ENCODE measurements around the gene ERFL.

Gene ERFL

GRCh38 chr19:41928221-41928683 lies at the start of gene ERFL:
Gene ERFL (minus strand): TSS chr19:41928449. CDS start chr19:41912919, 15,530 bp downstream.
- no peak for DNase-seq (ENCODE audit: low read depth)

- DNase-seq (ENCODE audit: low read depth), result no peak
These were observed 49.7 kb upstream of the ERFL start for GRCh38 chr19:41977916-41978315.

DNA sequence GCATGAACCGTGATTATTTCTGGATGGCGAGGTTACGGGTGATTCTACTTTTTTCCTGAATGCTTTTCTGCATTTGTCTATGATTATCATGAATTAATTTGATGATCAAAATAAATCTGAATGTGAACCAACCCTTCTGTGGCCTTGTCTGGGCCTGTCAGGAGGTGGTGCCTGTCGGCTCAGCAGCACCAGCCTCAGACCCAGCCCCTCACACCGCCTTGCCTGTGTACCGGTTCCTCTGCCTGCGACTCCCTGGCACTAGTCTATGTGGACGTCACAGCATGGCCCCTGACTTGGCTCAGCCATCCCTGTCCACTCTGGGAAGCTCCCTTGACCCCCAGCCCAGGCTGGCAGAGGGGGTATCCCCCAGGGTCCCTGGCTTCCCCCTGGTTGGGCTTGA lies 46.4 kb upstream of the ERFL start:
- DNase-seq (ENCODE audit: low read depth), result no peak

DNA sequence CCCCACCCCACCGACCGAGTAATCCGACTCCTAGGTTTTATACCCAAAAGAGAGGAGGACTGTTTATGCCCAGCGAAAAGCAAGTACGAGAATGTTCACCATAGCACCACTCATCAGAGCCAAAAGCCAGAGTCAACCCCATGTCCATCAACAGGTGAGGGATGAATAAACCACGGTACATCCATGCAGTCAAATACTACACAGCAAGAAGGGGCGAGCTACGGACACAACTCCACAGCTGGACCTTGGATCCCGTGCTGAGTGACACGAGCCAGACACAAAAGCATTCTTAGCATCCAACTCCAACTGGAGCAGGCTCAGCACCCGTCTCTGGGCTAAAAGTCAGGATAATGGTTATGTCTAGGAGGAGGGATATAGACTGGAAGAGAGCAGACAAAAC lies 43.1 kb upstream of the ERFL start:
- DNase-seq (ENCODE audit: low read depth), result no peak

GRCh38 chr19:41969772-41970458 lies 41.7 kb upstream of the ERFL start:
- DNase-seq (ENCODE audit: low read depth), result no peak

- no peak for DNase-seq (ENCODE audit: low read depth)
These were observed 40.7 kb upstream of the ERFL start for GRCh38 chr19:41968751-41969595.

GRCh38 chr19:41967054-41967783 lies 39.0 kb upstream of the ERFL start:
- DNase-seq (ENCODE audit: low read depth), result no peak

GRCh38 chr19:41965106-41965505 lies 36.9 kb upstream of the ERFL start:
- no peak for DNase-seq (ENCODE audit: low read depth)

DNA sequence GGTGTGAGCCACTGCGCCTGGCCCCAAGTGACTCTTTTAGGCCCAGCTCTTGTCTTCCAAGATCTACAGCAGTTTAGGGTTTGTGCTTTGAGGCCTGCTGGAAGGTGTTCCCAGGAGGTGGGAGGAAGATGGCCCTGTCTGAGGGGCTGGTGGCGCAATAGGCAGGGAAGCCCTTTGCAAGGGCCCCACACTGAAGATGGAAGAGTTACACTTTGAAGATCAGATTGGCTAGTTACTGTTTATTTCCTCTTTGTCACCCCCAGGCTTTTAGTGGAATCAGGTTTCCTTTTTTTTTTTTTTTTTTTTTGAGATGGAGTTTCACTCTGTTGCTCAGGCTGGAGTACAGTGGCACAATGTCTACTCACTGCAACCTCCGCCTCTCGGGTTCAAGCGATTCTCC lies 32.7 kb upstream of the ERFL start:
- DNase-seq (ENCODE audit: low read depth), result no peak

- peak; percentile 79 for DNase-seq (ENCODE audit: low read depth)
These were observed 31.1 kb upstream of the ERFL start, which contains the start of gene RABAC1 for GRCh38 chr19:41959056-41960053. Gene RABAC1 (minus strand): TSS chr19:41959321. CDS start chr19:41959292, 29 bp downstream.

DNA sequence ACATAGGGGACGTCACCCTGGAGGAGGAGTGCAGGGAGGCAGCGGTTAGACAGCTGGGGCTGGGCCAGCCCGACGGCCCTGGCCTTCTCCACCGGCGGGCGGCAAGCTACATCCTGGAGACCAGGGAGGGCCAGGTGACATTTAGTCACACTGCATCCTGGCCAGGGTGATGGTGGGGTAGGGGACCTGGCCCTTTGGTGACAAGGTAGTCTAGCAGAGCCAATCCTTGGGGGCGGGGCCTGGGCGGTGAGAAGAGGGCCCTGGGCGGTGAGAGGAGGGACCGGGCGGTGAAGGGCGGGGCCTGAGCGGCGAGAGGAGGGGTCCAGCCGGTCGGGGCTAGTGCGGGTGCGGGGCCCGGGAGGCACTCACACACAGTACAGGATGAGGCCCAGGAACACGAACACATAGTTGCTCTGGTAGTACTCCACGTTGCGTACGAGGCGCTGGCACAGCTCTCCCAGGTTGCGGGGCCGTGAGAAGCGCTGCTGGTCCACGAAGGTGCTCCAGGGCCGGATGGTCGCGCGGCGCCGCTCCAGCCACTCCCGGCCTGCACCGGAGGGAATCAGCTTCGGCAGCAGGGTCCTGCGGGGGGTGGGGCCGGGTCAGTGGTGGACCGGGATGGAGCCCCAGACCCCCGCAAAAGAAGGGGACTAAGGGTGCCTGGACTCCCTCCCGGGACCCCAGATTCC lies 30.3 kb upstream of the ERFL start:
- DNase-seq (ENCODE audit: low read depth), result peak; percentile 50

DNA sequence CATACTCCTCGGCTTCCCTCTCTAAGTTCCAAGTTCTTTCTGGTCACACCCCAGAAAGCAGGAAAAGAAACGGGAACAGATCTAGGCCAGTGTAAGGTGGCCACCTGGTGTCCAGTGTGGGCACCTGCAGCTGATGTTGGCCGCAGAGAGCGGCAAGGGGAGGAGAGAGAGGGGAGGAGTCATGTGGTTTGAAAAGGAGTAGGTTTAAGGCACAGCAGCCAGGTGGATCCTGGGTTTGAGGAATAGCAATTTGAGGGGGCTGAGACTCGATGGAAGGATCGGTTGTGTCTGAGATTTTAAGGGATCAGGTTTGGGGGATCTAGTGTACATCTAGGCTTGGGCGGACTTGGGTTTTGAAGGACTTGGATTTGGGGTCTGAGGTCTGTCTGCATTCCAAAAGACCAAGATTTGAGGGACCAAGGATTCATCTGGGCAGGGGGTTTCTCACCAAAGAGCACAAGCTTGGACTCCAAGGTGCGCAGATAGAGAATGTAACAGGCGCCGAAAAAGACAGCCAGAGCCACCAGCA lies 29.7 kb upstream of the ERFL start:
- peak; percentile 66 for DNase-seq (ENCODE audit: low read depth)

- no peak for DNase-seq (ENCODE audit: low read depth)
These were observed 29.1 kb upstream of the ERFL start for GRCh38 chr19:41957161-41957837.

DNA sequence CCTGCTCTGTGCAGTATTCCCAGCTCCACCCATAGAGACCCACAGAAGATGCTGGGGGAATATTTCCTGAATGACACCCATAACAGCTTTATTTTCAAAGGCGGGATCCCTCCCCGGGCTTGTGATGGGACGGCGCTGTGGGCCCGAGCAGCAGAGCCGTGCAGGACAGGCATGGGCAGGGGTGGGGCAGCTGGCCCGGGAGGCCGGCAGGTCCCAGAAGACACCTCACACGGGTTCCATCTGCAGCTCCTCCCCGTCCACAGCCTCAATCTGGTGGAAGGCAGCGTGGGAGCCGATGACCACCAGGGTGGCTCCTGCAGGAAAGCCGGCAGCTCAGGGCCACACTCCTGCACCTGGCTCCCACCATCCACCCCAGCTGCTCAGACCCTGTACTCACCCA lies 28.4 kb upstream of the ERFL start:
- no peak for DNase-seq (ENCODE audit: low read depth)

GRCh38 chr19:41955521-41955920 lies 27.3 kb upstream of the ERFL start:
- DNase-seq (ENCODE audit: low read depth), result no peak

- DNase-seq (ENCODE audit: low read depth), result peak; percentile 43
These were observed 23.5 kb upstream of the ERFL start for GRCh38 chr19:41951686-41952172.

GRCh38 chr19:41947091-41947490 lies 18.8 kb upstream of the ERFL start:
- DNase-seq (ENCODE audit: low read depth), result no peak

- DNase-seq (ENCODE audit: low read depth), result no peak
These were observed 17.0 kb upstream of the ERFL start for GRCh38 chr19:41945135-41945766.

- DNase-seq (ENCODE audit: low read depth), result peak; percentile 44
These were observed 16.1 kb upstream of the ERFL start for GRCh38 chr19:41944336-41944735.
